Caco-2 (cell line): Measurements from ENCODE around the gene MGAT5B. TPM values are rescaled to one million over a fixed set of nuclear protein-coding genes. Genes with fewer than 3 reads are reported as not detected.

Source experiments
- BruUV-seq: library from RNA; stranded (reverse); fragments of 400-500 nt; replicated peaks from 2 replicates; lab custom pipeline; 2021; lab: Mats Ljungman, UMichigan
- CTCF ChIA-PET: fragments of 300-600 bp; sonication (Branson Sonifier 250); formaldehyde crosslinking; loops from one replicate; lab custom pipeline; 2022; ENCODE audit warnings: antibody characterized with exemption; lab: Charles Lee
- POLR2A ChIA-PET: fragments of 300-600 bp; sonication (Branson Sonifier 250); formaldehyde crosslinking; loops from one replicate; lab custom pipeline; 2022; ENCODE audit warnings: antibody characterized with exemption; lab: Charles Lee
- DNase-seq, 2 experiments: peaks; one replicate each; pipeline versions ENCODE4 v3.0.0 to v3.0.0-alpha.2; 2020 to 2022
- H3K27me3 ChIP-seq: replicated peaks from 2 replicates; pipeline ENCODE4 v1.6.0; 2011; ENCODE audit warnings: low read length; ENCODE audit not compliant: control insufficient read depth, insufficient read depth
- H3K36me3 ChIP-seq: 2 replicates; pipeline ENCODE4 v1.5.1; 2011; ENCODE audit warnings: low read length; ENCODE audit not compliant: control insufficient read depth, insufficient read depth
- H3K4me1 ChIP-seq: fragments of 250-450 bp; sonication (Bioruptor Pico); 2 replicates; pipeline ENCODE4 v1.5.1; 2020; ENCODE audit warnings: mild to moderate bottlenecking
- H3K4me3 ChIP-seq: 2 replicates; pipeline ENCODE4 v1.5.1; 2011; ENCODE audit warnings: low read depth, mild to moderate bottlenecking, control low read depth, low read length
- H3K9me3 ChIP-seq: fragments of 250-450 bp; sonication (Bioruptor Pico); 2 replicates; pipeline ENCODE4 v1.5.1; 2020; ENCODE audit warnings: mild to moderate bottlenecking, moderate library complexity
- H3K27ac Mint-ChIP-seq: one replicate; pipeline ENCODE4 v1.8.0; 2022; ENCODE audit warnings: mixed read lengths; ENCODE audit not compliant: unreplicated experiment
- H3K27me3 Mint-ChIP-seq: one replicate; pipeline ENCODE4 v1.8.0; 2022; ENCODE audit warnings: mixed read lengths; ENCODE audit not compliant: insufficient read depth, unreplicated experiment
- H3K36me3 Mint-ChIP-seq: one replicate; pipeline ENCODE4 v1.8.0; 2022; ENCODE audit warnings: mild to moderate bottlenecking, mixed read lengths; ENCODE audit not compliant: insufficient read depth, unreplicated experiment
- H3K4me1 Mint-ChIP-seq: one replicate; pipeline ENCODE4 v1.8.0; 2022; ENCODE audit warnings: low read depth, mixed read lengths; ENCODE audit not compliant: unreplicated experiment
- H3K4me3 Mint-ChIP-seq: one replicate; pipeline ENCODE4 v1.8.0; 2022; ENCODE audit warnings: mild to moderate bottlenecking, moderate library complexity, mixed read lengths; ENCODE audit not compliant: unreplicated experiment
- H3K9me3 Mint-ChIP-seq: one replicate; pipeline ENCODE4 v1.8.0; 2022; ENCODE audit warnings: mixed read lengths; ENCODE audit not compliant: unreplicated experiment
- CTCF ChIP-seq, 2 experiments: fragments of 200-600 bp in 1 of 2; IDR thresholded peaks; 1 replicate in 1 of 2; 2 replicates in 1 of 2; pipeline versions ENCODE4 v1.5.1 to v1.8.0; 2011 to 2022; ENCODE audit warnings: antibody characterized with exemption in 1 of 2, control low read depth in 1 of 2, inconsistent platforms in 1 of 2, low read depth in 1 of 2, low read length in 1 of 2, mild to moderate bottlenecking in 1 of 2, moderate library complexity in 1 of 2; ENCODE audit not compliant: insufficient read depth in 1 of 2, severe bottlenecking in 1 of 2, unreplicated experiment in 1 of 2
- intact Hi-C: fragments of 100-400 bp; cut with micrococcal nuclease; formaldehyde crosslinking; loops from one replicate; pipeline ENCODE4 v1.10.0; 2022; ENCODE audit not compliant: unreplicated experiment
- total RNA-seq: library from RNA; stranded (reverse); gene quantifications from 2 replicates; pipeline ENCODE4 v1.2.3, GENCODE V29; 2022

The MGAT5B gene
- total RNA-seq, 1 experiment from 2014 or later: 9.1 TPM

GRCh38 chr17:76852843-76853242 is 15.4 kb upstream of the MGAT5B start:
- BruUV-seq: no TSS peak
- no peaks in the 10 kb centered on the region for H3K9me3 ChIP-seq
- no peaks in the 10 kb centered on the region for H3K36me3 ChIP-seq
- no peak overlapping the region for H3K4me3 ChIP-seq
- H3K4me1 ChIP-seq: no peaks in the 10 kb centered on the region
- intact Hi-C loops: no loop called here
- H3K9me3 Mint-ChIP-seq: no peaks in the 10 kb centered on the region
- POLR2A ChIA-PET: no interaction called here
- CTCF ChIA-PET: no interaction called here
- H3K4me3 Mint-ChIP-seq: no peak overlapping the region
- no peak for TF ChIP-seq CTCF (IDR thresholded peaks at IDR 0.05; ENCODE audit: insufficient read depth in 1 of 2, low read depth in 1 of 2, low read length in 1 of 2, severe bottlenecking in 1 of 2, unreplicated experiment in 1 of 2)
- H3K36me3 Mint-ChIP-seq: no peaks in the 10 kb centered on the region
- no peaks in the 10 kb centered on the region for H3K27me3 Mint-ChIP-seq
- no peaks in the 10 kb centered on the region for H3K4me1 Mint-ChIP-seq
- DNase-seq: no peak
- H3K27me3 ChIP-seq: no peaks in the 10 kb centered on the region
- H3K27ac Mint-ChIP-seq: no peak overlapping the region

GRCh38 chr17:76855105-76855504 is 13.1 kb upstream of the MGAT5B start:
- no peaks in the 10 kb centered on the region for H3K9me3 ChIP-seq
- no peaks in the 10 kb centered on the region for H3K9me3 Mint-ChIP-seq
- POLR2A ChIA-PET: no interaction called here
- H3K36me3 ChIP-seq: no peaks in the 10 kb centered on the region
- H3K27me3 Mint-ChIP-seq: no peaks in the 10 kb centered on the region
- H3K4me1 Mint-ChIP-seq: no peaks in the 10 kb centered on the region
- no peak for DNase-seq
- no peaks in the 10 kb centered on the region for H3K4me1 ChIP-seq
- no peak overlapping the region for H3K27ac Mint-ChIP-seq
- no peak for TF ChIP-seq CTCF (IDR thresholded peaks at IDR 0.05; ENCODE audit: insufficient read depth in 1 of 2, low read depth in 1 of 2, low read length in 1 of 2, severe bottlenecking in 1 of 2, unreplicated experiment in 1 of 2)
- intact Hi-C loops: no loop called here
- CTCF ChIA-PET: interaction anchor here (0.9 kb wide), 1 partner anchor 10 kb away, joined by 3 read pairs; no protein-coding TSS in a partner anchor
- H3K4me3 ChIP-seq: no peak overlapping the region
- no peak overlapping the region for H3K4me3 Mint-ChIP-seq
- BruUV-seq: no TSS peak
- H3K27me3 ChIP-seq: no peaks in the 10 kb centered on the region
- no peaks in the 10 kb centered on the region for H3K36me3 Mint-ChIP-seq

- intact Hi-C loops: no loop called here
Observed at GRCh38 chr17:76862079-76862478, 6.1 kb upstream of the MGAT5B start.

More at GRCh38 chr17:76862079-76862478, 6.1 kb upstream of the MGAT5B start:
- no peak for TF ChIP-seq CTCF (IDR thresholded peaks at IDR 0.05; ENCODE audit: insufficient read depth in 1 of 2, low read depth in 1 of 2, low read length in 1 of 2, severe bottlenecking in 1 of 2, unreplicated experiment in 1 of 2)
- no peaks in the 10 kb centered on the region for H3K27me3 Mint-ChIP-seq
- H3K4me3 Mint-ChIP-seq: no peak overlapping the region
- no peaks in the 10 kb centered on the region for H3K9me3 Mint-ChIP-seq
- Histone ChIP-seq H3K4me1 (peaks cover 6% of the 10 kb centered on the region; the same call in 1 of the 2 replicates), H3K9me3 (no peaks in the 10 kb centered on the region), H3K36me3 (no peaks in the 10 kb centered on the region), H3K4me3 (no peak overlapping the region), H3K27me3 (no peaks in the 10 kb centered on the region)
- DNase-seq: no peak
- H3K27ac Mint-ChIP-seq: no peak overlapping the region
- no TSS peak for BruUV-seq
- ChIA-PET POLR2A (no interaction called here), CTCF (no interaction called here)
- no peaks in the 10 kb centered on the region for H3K36me3 Mint-ChIP-seq
- peaks cover 3% of the 10 kb centered on the region for H3K4me1 Mint-ChIP-seq
